ENCODE results near the gene SLC6A1. TPM values are rescaled to one million over a fixed set of nuclear protein-coding genes. Genes with fewer than 3 reads are reported as not detected.

Gene SLC6A1
- total and polyA plus RNA-seq, 11 donors = 0.40 to 3.1 (median 1.2) TPM

- H3K4me3 ChIP-seq = no peak overlapping the region
- no peak for ATAC-seq
- H3K27me3 ChIP-seq = peaks cover 0 to 59% (median 9%) of the 10 kb centered on the region in 9 donors
These were observed 62.3 kb downstream of the SLC6A1 start for GRCh38 chr3:11054739-11055438.

GRCh38 chr3:11055496-11055895, 62.9 kb downstream of the SLC6A1 start:
- TF ChIP-seq POLR2A (IDR thresholded peaks at IDR 0.05) (no peak), CTCF (IDR thresholded peaks at IDR 0.05) (no peak)
- H3K27ac ChIP-seq = no peak overlapping the region
- DNase-seq (no peak), ATAC-seq (no peak)
- no peaks in the 10 kb centered on the region for H3K9me3 ChIP-seq
- 81 to 90% (median 82%) methylated on average over 10 of the region's 10 CpGs for WGBS, 4 donors
- H3K4me1 ChIP-seq = peaks cover 0 to 4% (median under 1%) of the 10 kb centered on the region in 12 donors
- intact Hi-C loops (cut with DNase I) = loop anchor here in 8 of 10 donors (2.0 to 10.0 kb wide), 6 partner anchors 149 to 301 kb away; no protein-coding TSS in a partner anchor
- H3K36me3 ChIP-seq = no peaks in the 10 kb centered on the region
- H3K4me3 ChIP-seq = no peak overlapping the region
- H3K27me3 ChIP-seq = peaks cover 0 to 55% (median 9%) of the 10 kb centered on the region in 9 donors

More at GRCh38 chr3:11054739-11055438, 62.3 kb downstream of the SLC6A1 start:
- TF ChIP-seq CTCF (IDR thresholded peaks at IDR 0.05) (no peak), POLR2A (IDR thresholded peaks at IDR 0.05) (no peak)
- H3K27ac ChIP-seq = no peak overlapping the region
- DNase-seq = no peak
- intact Hi-C loops (cut with DNase I) = loop anchor here in 8 of 10 donors (2.0 to 10.0 kb wide), 6 partner anchors 150 to 300 kb away; no protein-coding TSS in a partner anchor
- no peaks in the 10 kb centered on the region for H3K4me1 ChIP-seq
- WGBS, 4 donors = 78 to 83% (median 81%) methylated on average over 17 of the region's 17 CpGs
- H3K9me3 ChIP-seq = no peaks in the 10 kb centered on the region
- H3K36me3 ChIP-seq = no peaks in the 10 kb centered on the region

- intact Hi-C loops (cut with DNase I) = loop anchor here in 7 of 10 donors (5.0 to 10.0 kb wide), 5 partner anchors 148 to 302 kb away; no protein-coding TSS in a partner anchor
- Histone ChIP-seq H3K9me3 (no peaks in the 10 kb centered on the region), H3K27ac (no peak overlapping the region), H3K4me3 (no peak overlapping the region), H3K27me3 (peaks cover 0 to 47% (median 9%) of the 10 kb centered on the region in 9 donors), H3K36me3 (no peaks in the 10 kb centered on the region), H3K4me1 (peaks cover 0 to 10% (median 3%) of the 10 kb centered on the region in 12 donors)
- 63 to 77% (median 73%) methylated on average over 8 of the region's 8 CpGs for WGBS, 4 donors
- no peak for TF ChIP-seq POLR2A (IDR thresholded peaks at IDR 0.05)
- no peak for TF ChIP-seq CTCF (IDR thresholded peaks at IDR 0.05)
- no peak for ATAC-seq
- DNase-seq = no peak
These were observed 64.0 kb downstream of the SLC6A1 start for GRCh38 chr3:11056531-11057050.

GRCh38 chr3:11057655-11058054, 65.1 kb downstream of the SLC6A1 start:
- TF ChIP-seq POLR2A (IDR thresholded peaks at IDR 0.05) = no peak
- no peak for TF ChIP-seq CTCF (IDR thresholded peaks at IDR 0.05)
- WGBS, 4 donors = 79 to 84% (median 81%) methylated on average over 4 of the region's 4 CpGs
- Histone ChIP-seq H3K4me1 (peaks cover 0 to 10% (median 3%) of the 10 kb centered on the region in 12 donors), H3K4me3 (no peak overlapping the region), H3K27ac (no peak overlapping the region), H3K27me3 (peaks cover 0 to 46% (median 5%) of the 10 kb centered on the region in 9 donors), H3K9me3 (no peaks in the 10 kb centered on the region), H3K36me3 (no peaks in the 10 kb centered on the region)
- intact Hi-C loops (cut with DNase I) = loop anchor here in 8 of 10 donors (2.0 to 10.0 kb wide), 7 partner anchors 111 to 303 kb away; no protein-coding TSS in a partner anchor
- no peak for ATAC-seq
- no peak for DNase-seq

Data from heart left ventricle (tissue), 16 donors.